ENCODE data around the gene PTPN12.

DNA sequence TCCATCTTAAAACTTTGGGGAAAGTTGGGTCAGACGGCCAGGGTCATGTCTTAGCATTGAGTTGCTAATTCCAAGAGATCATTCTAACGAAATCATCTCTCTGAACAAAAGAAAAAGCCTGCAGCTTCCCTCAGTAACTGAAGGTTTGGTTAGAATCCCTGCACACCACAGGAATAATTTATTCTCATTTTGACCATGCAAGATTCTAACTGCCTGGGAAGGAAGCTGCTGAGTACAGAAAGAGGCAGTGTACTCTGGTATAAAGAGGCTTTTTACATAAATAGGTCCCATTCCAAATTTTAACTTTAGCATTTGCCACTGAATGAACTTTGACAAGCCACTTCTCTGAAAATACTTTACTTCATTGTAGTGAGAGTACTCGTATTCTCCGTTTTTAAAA lies 82.2 kb downstream of the PTPN12 start:
- TF ChIP-seq, protein P1, sequence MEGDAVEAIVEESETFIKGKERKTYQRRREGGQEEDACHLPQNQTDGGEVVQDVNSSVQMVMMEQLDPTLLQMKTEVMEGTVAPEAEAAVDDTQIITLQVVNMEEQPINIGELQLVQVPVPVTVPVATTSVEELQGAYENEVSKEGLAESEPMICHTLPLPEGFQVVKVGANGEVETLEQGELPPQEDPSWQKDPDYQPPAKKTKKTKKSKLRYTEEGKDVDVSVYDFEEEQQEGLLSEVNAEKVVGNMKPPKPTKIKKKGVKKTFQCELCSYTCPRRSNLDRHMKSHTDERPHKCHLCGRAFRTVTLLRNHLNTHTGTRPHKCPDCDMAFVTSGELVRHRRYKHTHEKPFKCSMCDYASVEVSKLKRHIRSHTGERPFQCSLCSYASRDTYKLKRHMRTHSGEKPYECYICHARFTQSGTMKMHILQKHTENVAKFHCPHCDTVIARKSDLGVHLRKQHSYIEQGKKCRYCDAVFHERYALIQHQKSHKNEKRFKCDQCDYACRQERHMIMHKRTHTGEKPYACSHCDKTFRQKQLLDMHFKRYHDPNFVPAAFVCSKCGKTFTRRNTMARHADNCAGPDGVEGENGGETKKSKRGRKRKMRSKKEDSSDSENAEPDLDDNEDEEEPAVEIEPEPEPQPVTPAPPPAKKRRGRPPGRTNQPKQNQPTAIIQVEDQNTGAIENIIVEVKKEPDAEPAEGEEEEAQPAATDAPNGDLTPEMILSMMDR (IDR thresholded peaks at IDR 0.05) = no peak
- TF ChIP-seq POLR2A (IDR thresholded peaks at IDR 0.05) = no peak
- TF ChIP-seq EP300 (IDR thresholded peaks at IDR 0.05; ENCODE audit: low read depth) = no peak
- no peak for TF ChIP-seq POLR2AphosphoS5 (IDR thresholded peaks at IDR 0.05)
